Left forelimb (tissue), 1 donor: ENCODE data around the gene CREB3.

Source experiments
- DNase-seq: peaks from one replicate; pipeline ENCODE4 v3.0.0-alpha.2; 2018; ENCODE audit warnings: low spot score

Gene CREB3

GRCh38 chr9:35702696-35703095, 29.8 kb upstream of the CREB3 start:
- DNase-seq: no peak

GRCh38 chr9:35703906-35704672, 28.4 kb upstream of the CREB3 start:
- no peak for DNase-seq

GRCh38 chr9:35705372-35705771, 27.1 kb upstream of the CREB3 start:
- no peak for DNase-seq

- no peak for DNase-seq
Observed at GRCh38 chr9:35705836-35706430, 26.5 kb upstream of the CREB3 start.

GRCh38 chr9:35706951-35707350, 25.5 kb upstream of the CREB3 start:
- DNase-seq: no peak

GRCh38 chr9:35708146-35708545, 24.3 kb upstream of the CREB3 start:
- no peak for DNase-seq

GRCh38 chr9:35710818-35711500, 21.5 kb upstream of the CREB3 start:
- DNase-seq: no peak

- no peak for DNase-seq
Observed at GRCh38 chr9:35711501-35712428, 20.7 kb upstream of the CREB3 start.

- DNase-seq: no peak
Observed at GRCh38 chr9:35712762-35713400, 19.6 kb upstream of the CREB3 start.

GRCh38 chr9:35713578-35713977, 18.9 kb upstream of the CREB3 start:
- DNase-seq: no peak

- no peak for DNase-seq
Observed at GRCh38 chr9:35714123-35714522, 18.3 kb upstream of the CREB3 start.

- DNase-seq: no peak
Observed at GRCh38 chr9:35714579-35715252, 17.8 kb upstream of the CREB3 start.

- no peak for DNase-seq
Observed at GRCh38 chr9:35716230-35716629, 16.2 kb upstream of the CREB3 start.

- DNase-seq: no peak
Observed at GRCh38 chr9:35717132-35717870, 15.2 kb upstream of the CREB3 start.

GRCh38 chr9:35718721-35719511, 13.6 kb upstream of the CREB3 start:
- DNase-seq: no peak

- no peak for DNase-seq
Observed at GRCh38 chr9:35719546-35719945, 12.9 kb upstream of the CREB3 start.

GRCh38 chr9:35723426-35723825, 9.0 kb upstream of the CREB3 start:
- no peak for DNase-seq

GRCh38 chr9:35723908-35724307, 8.6 kb upstream of the CREB3 start:
- no peak for DNase-seq

- no peak for DNase-seq
Observed at GRCh38 chr9:35725362-35725761, 7.1 kb upstream of the CREB3 start.

GRCh38 chr9:35726931-35727330, 5.5 kb upstream of the CREB3 start:
- DNase-seq: no peak
